Breast epithelium (tissue), 4 donors: Measurements from ENCODE around the gene FAM120A. TPM values are rescaled to one million over a fixed set of nuclear protein-coding genes. Genes with fewer than 3 reads are reported as not detected.

ENCODE experiments used
- DNase-seq, 2 donors: peaks; one replicate each; pipeline ENCODE4 v3.0.0-alpha.2; 2019; ENCODE audit warnings: low spot score in 2 of 2
- H3K27ac ChIP-seq, 2 donors: fragments of 200-600 bp; sonication (generic) in 1 of 2; one replicate each; pipeline ENCODE4 v1.5.1; 2016 to 2019; ENCODE audit warnings: mild to moderate bottlenecking in 1 of 2
- H3K27me3 ChIP-seq, 2 donors: fragments of 200-600 bp; sonication (generic) in 1 of 2; one replicate each; pipeline versions ENCODE4 v1.5.1 to v1.6.0; 2017 to 2019; ENCODE audit warnings: control low read depth in 1 of 2, mild to moderate bottlenecking in 1 of 2
- H3K36me3 ChIP-seq: fragments of 200-600 bp; one replicate; pipeline ENCODE4 v1.5.1; 2019
- H3K4me1 ChIP-seq, 2 donors: fragments of 200-600 bp; sonication (generic); one replicate each; pipeline ENCODE4 v1.5.1; 2016 to 2019; ENCODE audit warnings: control low read depth in 1 of 2
- H3K4me3 ChIP-seq, 3 donors: fragments of 200-600 bp; sonication (generic); 1 replicate in 2 of 3; 2 replicates in 1 of 3; pipeline ENCODE4 v1.5.1; 2016 to 2019; ENCODE audit warnings: mild to moderate bottlenecking in 3 of 3, moderate library complexity in 2 of 3
- H3K9me3 ChIP-seq, 2 donors: fragments of 200-600 bp; sonication (generic) in 1 of 2; one replicate each; pipeline ENCODE4 v1.5.1; 2016 to 2019; ENCODE audit warnings: control low read depth in 1 of 2
- POLR2A ChIP-seq: fragments of 450-650 bp; IDR thresholded peaks from one replicate; pipeline ENCODE4 v1.6.1; 2016; ENCODE audit warnings: antibody characterized with exemption, mild to moderate bottlenecking, moderate library complexity
- POLR2AphosphoS5 ChIP-seq, 3 donors: sonication (generic); formaldehyde crosslinking; IDR thresholded peaks; one replicate each; pipeline ENCODE4 v1.6.1; 2017; ENCODE audit warnings: antibody characterized with exemption in 3 of 3
- intact Hi-C: fragments of 100-400 bp; cut with DNase I; formaldehyde crosslinking; loops from one replicate; pipeline ENCODE4 v1.15.1; 2023; ENCODE audit warnings: low total_unique reads
- total RNA-seq, 3 donors: library from RNA; depleted of rRNA; stranded (reverse); fragments of >200 nt; gene quantifications; one replicate each; pipeline ENCODE4 v1.1.0, GENCODE V29; 2016
- TF ChIP-seq, protein P1 (sequence below), 3 donors: fragments of 450-650 bp; IDR thresholded peaks; one replicate each; pipeline ENCODE4 v1.5.1; 2016 to 2017; ENCODE audit warnings: antibody characterized with exemption in 3 of 3, mild to moderate bottlenecking in 3 of 3, moderate library complexity in 3 of 3

The FAM120A gene
- total RNA-seq, 3 donors from 2014 or later: 71.0 to 103 (median 89.6) TPM

DNA sequence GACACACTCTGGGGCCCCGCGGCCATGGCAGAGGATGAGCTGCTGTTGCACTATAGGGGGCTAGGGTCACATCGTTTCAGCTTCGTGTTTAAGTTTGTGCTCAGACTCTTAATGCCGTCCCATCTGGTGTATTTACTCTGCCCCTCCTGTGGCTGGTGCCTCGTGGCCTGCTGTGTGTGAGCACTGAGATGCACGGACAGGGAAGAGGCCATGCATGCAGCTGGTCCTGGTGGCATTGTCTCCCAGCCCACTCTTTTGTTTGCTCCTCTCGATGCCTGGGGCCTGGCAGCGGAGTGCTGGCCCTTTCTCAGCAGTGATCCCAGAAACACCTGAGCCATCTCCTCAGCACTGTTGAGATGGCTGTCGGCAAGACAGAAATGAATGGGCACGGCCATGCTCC lies 94.9 kb downstream of the FAM120A start:
- DNase-seq: no peak
- Histone ChIP-seq H3K27ac (no peak overlapping the region), H3K4me3 (no peak overlapping the region), H3K4me1 (no peaks in the 10 kb centered on the region), H3K36me3 (peaks cover 8% of the 10 kb centered on the region), H3K27me3 (no peaks in the 10 kb centered on the region), H3K9me3 (no peaks in the 10 kb centered on the region)
- intact Hi-C loops: no loop called here
- TF ChIP-seq, protein P1, sequence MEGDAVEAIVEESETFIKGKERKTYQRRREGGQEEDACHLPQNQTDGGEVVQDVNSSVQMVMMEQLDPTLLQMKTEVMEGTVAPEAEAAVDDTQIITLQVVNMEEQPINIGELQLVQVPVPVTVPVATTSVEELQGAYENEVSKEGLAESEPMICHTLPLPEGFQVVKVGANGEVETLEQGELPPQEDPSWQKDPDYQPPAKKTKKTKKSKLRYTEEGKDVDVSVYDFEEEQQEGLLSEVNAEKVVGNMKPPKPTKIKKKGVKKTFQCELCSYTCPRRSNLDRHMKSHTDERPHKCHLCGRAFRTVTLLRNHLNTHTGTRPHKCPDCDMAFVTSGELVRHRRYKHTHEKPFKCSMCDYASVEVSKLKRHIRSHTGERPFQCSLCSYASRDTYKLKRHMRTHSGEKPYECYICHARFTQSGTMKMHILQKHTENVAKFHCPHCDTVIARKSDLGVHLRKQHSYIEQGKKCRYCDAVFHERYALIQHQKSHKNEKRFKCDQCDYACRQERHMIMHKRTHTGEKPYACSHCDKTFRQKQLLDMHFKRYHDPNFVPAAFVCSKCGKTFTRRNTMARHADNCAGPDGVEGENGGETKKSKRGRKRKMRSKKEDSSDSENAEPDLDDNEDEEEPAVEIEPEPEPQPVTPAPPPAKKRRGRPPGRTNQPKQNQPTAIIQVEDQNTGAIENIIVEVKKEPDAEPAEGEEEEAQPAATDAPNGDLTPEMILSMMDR (IDR thresholded peaks at IDR 0.05): no peak
- TF ChIP-seq POLR2A (no peak), POLR2AphosphoS5 (IDR thresholded peaks at IDR 0.05) (no peak)

DNA sequence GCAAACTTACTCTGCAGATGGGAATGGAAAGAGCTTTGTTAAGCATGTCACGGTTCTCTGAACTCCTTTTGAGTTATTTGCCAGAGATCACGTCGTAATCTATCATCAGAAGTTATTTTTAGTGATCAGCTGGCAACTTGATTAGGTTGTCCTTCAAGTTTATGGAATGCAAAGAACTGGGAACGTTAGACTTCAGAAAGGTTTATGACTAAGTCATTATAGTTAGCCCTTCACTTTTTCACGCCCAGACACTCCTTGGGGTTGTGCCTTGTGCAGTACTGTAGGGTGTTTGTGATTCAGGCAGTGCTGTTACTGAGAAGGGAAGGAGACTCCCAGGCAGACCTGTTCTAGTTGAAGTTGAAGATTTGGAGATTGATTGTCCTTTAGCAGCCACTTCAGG lies 98.1 kb downstream of the FAM120A start:
- Histone ChIP-seq H3K4me3 (no peak overlapping the region), H3K9me3 (no peaks in the 10 kb centered on the region), H3K36me3 (peaks cover 8% of the 10 kb centered on the region), H3K27me3 (no peaks in the 10 kb centered on the region), H3K4me1 (no peaks in the 10 kb centered on the region), H3K27ac (no peak overlapping the region)
- TF ChIP-seq POLR2A (no peak), POLR2AphosphoS5 (IDR thresholded peaks at IDR 0.05) (no peak)
- TF ChIP-seq, protein P1 (IDR thresholded peaks at IDR 0.05): no peak
- DNase-seq: no peak
- intact Hi-C loops: no loop called here

DNA sequence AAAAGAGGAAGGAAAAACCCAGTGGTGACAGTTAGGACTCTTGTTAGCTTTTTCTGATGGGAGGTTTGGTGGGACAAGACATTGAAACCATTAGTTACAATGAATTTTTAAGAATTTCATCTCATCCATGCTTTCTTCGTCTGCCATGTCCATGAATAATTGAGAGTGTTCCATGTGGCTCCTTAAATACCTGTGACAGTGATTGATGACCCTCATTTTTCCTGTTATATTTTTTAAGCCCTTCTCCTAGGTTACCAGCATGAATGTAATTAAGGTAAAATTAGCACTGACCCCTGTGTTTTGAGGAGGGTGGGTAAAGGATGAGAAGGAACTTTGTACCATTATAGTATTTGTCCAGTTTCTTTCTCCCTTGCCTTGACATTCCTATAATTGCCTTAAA lies 101.4 kb downstream of the FAM120A start:
- H3K27me3 ChIP-seq: no peaks in the 10 kb centered on the region
- no peak overlapping the region for H3K27ac ChIP-seq
- TF ChIP-seq POLR2A (no peak), POLR2AphosphoS5 (IDR thresholded peaks at IDR 0.05) (no peak)
- TF ChIP-seq, protein P1 (IDR thresholded peaks at IDR 0.05): no peak
- no peaks in the 10 kb centered on the region for H3K9me3 ChIP-seq
- no peak for DNase-seq
- H3K4me1 ChIP-seq: no peaks in the 10 kb centered on the region
- H3K36me3 ChIP-seq: peaks cover 8% of the 10 kb centered on the region
- intact Hi-C loops: no loop called here
- H3K4me3 ChIP-seq: no peak overlapping the region

DNA sequence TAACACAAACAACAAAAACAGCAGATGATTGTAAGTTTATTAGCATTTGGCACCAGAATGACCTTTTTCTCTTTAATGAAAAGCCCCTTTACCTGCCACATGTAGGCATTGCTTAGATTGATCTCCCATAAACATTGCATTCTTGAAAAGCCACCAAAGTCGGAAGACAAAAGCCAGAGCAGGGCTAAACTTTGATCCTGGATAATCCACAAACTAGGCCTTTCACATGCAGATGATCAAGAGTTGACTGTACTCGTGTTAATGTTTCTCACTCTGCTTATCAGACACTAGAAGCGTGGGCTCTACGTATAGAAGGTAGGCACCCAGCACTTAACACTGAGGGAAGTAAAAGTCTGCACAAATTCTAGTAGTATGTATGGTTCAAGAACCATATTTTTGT lies 103.9 kb downstream of the FAM120A start:
- Histone ChIP-seq H3K27me3 (no peaks in the 10 kb centered on the region), H3K4me3 (no peak overlapping the region), H3K27ac (no peak overlapping the region), H3K36me3 (peaks cover 7% of the 10 kb centered on the region), H3K9me3 (no peaks in the 10 kb centered on the region), H3K4me1 (no peaks in the 10 kb centered on the region)
- no peak for DNase-seq
- TF ChIP-seq POLR2AphosphoS5 (IDR thresholded peaks at IDR 0.05): no peak
- no peak for TF ChIP-seq POLR2A
- TF ChIP-seq, protein P1 (IDR thresholded peaks at IDR 0.05): no peak
- intact Hi-C loops: no loop called here

DNA sequence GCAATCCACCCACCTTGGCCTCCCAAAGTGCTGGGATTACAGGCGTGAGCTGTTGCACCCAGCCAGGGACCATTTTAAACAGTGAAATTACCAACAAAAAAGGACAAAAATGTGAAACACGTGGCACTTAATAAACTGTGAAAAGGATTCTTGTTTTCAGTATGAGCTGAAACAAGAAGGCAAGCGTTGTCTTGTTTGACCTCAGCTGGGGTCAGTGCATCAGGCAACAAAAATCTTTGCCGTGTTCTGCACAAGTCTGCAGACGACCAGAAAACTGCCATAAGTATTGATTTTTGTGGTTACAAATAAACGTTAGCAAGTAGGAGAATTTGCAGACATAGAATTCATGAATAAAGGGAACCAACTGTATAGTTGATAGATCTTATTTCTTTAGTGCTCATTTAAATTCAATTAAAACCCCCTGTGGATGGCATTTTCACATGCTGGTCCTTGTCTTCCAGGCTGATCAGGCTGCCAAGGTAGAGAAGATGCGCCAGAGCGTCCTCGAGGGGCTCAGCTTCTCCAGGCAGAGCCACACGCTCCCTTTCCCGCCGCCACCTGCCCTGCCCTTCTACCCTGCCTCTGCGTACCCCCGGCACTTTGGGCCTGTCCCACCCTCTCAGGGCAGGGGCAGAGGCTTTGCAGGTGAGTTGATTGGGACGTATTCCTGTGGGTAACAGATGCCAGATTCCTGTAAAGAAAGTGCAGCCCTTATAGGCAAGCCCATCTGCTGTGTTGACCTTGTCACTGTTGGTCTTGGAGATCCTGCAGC lies 106.1 kb downstream of the FAM120A start:
- DNase-seq: no peak
- Histone ChIP-seq H3K9me3 (no peaks in the 10 kb centered on the region), H3K4me1 (no peaks in the 10 kb centered on the region), H3K36me3 (no peaks in the 10 kb centered on the region), H3K4me3 (no peak overlapping the region), H3K27me3 (no peaks in the 10 kb centered on the region), H3K27ac (peak overlapping the region in 1 of 2 donors; percentile 18)
- no peak for TF ChIP-seq POLR2A
- TF ChIP-seq POLR2AphosphoS5 (IDR thresholded peaks at IDR 0.05): no peak
- TF ChIP-seq, protein P1 (IDR thresholded peaks at IDR 0.05): no peak
- intact Hi-C loops: no loop called here
